GM23338 (cell line): Measurements from ENCODE around the gene PDLIM5. TPM values are rescaled to one million over a fixed set of nuclear protein-coding genes. Genes with fewer than 3 reads are reported as not detected.

Source experiments
- ATAC-seq: fragments of 200-7000 bp; cut with Tn5 transposase; 3 replicates; pipeline ENCODE4 v1.9.1; 2020
- DNase-seq: peaks from one replicate; pipeline ENCODE4 v3.0.0-alpha.2; 2015; ENCODE audit warnings: low spot score
- H2AFZ ChIP-seq: fragments of 200-600 bp; sonication (generic); 2 replicates; pipeline ENCODE4 v1.8.0; 2016; ENCODE audit warnings: antibody characterized with exemption, mild to moderate bottlenecking, moderate library complexity
- H3F3A ChIP-seq: fragments of 200-600 bp; sonication (generic); replicated peaks from 2 replicates; pipeline ENCODE4 v1.8.0; 2017; ENCODE audit warnings: antibody characterized with exemption, mixed run types, low read depth
- H3K27ac ChIP-seq: fragments of 200-600 bp; sonication (generic); 2 replicates; pipeline ENCODE4 v1.6.1; 2016; ENCODE audit warnings: low read depth
- H3K27me3 ChIP-seq: fragments of 200-600 bp; sonication (generic); 2 replicates; pipeline ENCODE4 v1.8.0; 2016; ENCODE audit warnings: mild to moderate bottlenecking, mixed run types, moderate library complexity; ENCODE audit not compliant: insufficient read depth
- H3K36me3 ChIP-seq: fragments of 200-600 bp; sonication (generic); 2 replicates; pipeline ENCODE4 v1.8.0; 2016; ENCODE audit warnings: mild to moderate bottlenecking; ENCODE audit not compliant: insufficient read depth
- H3K4me1 ChIP-seq: fragments of 200-600 bp; sonication (generic); 2 replicates; pipeline ENCODE4 v1.8.0; 2016; ENCODE audit warnings: mild to moderate bottlenecking, moderate library complexity; ENCODE audit not compliant: insufficient read depth
- H3K4me2 ChIP-seq: fragments of 200-600 bp; sonication (generic); 2 replicates; pipeline ENCODE4 v1.7.1; 2017; ENCODE audit warnings: mixed run types
- H3K4me3 ChIP-seq: fragments of 200-600 bp; sonication (generic); 2 replicates; pipeline ENCODE4 v1.6.1; 2016; ENCODE audit warnings: mixed run types
- H3K79me2 ChIP-seq: fragments of 200-600 bp; sonication (generic); replicated peaks from 2 replicates; pipeline ENCODE4 v1.8.0; 2017; ENCODE audit warnings: mild to moderate bottlenecking; ENCODE audit not compliant: insufficient read depth
- H3K9me2 ChIP-seq: fragments of 200-600 bp; sonication (generic); 2 replicates; pipeline ENCODE4 v1.8.0; 2017; ENCODE audit not compliant: insufficient read depth
- H4K20me1 ChIP-seq: fragments of 200-600 bp; sonication (generic); replicated peaks from 2 replicates; pipeline ENCODE4 v1.8.0; 2017; ENCODE audit warnings: mild to moderate bottlenecking; ENCODE audit not compliant: insufficient read depth
- H3K27ac Mint-ChIP-seq: 2 replicates; pipeline ENCODE4 v1.8.0; 2020; ENCODE audit warnings: inconsistent platforms, mild to moderate bottlenecking, moderate library complexity, mixed read lengths
- H3K27me3 Mint-ChIP-seq: 3 replicates; pipeline ENCODE4 v1.8.0; 2022; ENCODE audit warnings: low read depth, mild to moderate bottlenecking, moderate library complexity, mixed read lengths, inconsistent platforms; ENCODE audit not compliant: insufficient read depth, poor library complexity
- H3K36me3 Mint-ChIP-seq: 3 replicates; pipeline ENCODE4 v1.8.0; 2021; ENCODE audit warnings: low read depth, mild to moderate bottlenecking, inconsistent platforms, moderate library complexity, mixed read lengths
- H3K4me1 Mint-ChIP-seq: 3 replicates; pipeline ENCODE4 v1.8.0; 2020; ENCODE audit warnings: mild to moderate bottlenecking, inconsistent platforms, mixed read lengths
- H3K4me3 Mint-ChIP-seq: 3 replicates; pipeline ENCODE4 v1.8.0; 2021; ENCODE audit warnings: moderate library complexity, mild to moderate bottlenecking, inconsistent platforms, mixed read lengths
- H3K9me3 Mint-ChIP-seq: 3 replicates; pipeline ENCODE4 v1.8.0; 2020; ENCODE audit warnings: moderate library complexity, mild to moderate bottlenecking, inconsistent platforms, mixed read lengths
- CREB1 ChIP-seq: fragments of 250-450 bp; sonication (Bioruptor Pico); IDR thresholded peaks from 2 replicates; pipeline ENCODE4 v1.5.0; 2020; ENCODE audit warnings: low read depth, mild to moderate bottlenecking, moderate library complexity
- EZH2 ChIP-seq: fragments of 200-600 bp; sonication (generic); IDR thresholded peaks from one replicate; pipeline ENCODE4 v1.8.0; 2017; ENCODE audit warnings: antibody characterized with exemption, mild to moderate bottlenecking, low read depth; ENCODE audit not compliant: unreplicated experiment
- EZH2phosphoT487 ChIP-seq: fragments of 200-600 bp; sonication (generic); IDR thresholded peaks from one replicate; pipeline ENCODE4 v1.8.1; 2018; ENCODE audit warnings: antibody characterized with exemption; ENCODE audit not compliant: unreplicated experiment
- POLR2AphosphoS5 ChIP-seq: IDR thresholded peaks from 2 replicates; pipeline ENCODE4 v1.6.1; 2016; ENCODE audit warnings: antibody characterized with exemption, low read depth
- ZNF114 ChIP-seq: fragments of 250-450 bp; sonication (Bioruptor Pico); IDR thresholded peaks from 2 replicates; pipeline ENCODE4 v1.5.0; 2020; ENCODE audit warnings: mild to moderate bottlenecking, moderate library complexity
- ZNF331 ChIP-seq: fragments of 250-450 bp; sonication (Bioruptor Pico); IDR thresholded peaks from 2 replicates; pipeline ENCODE4 v1.5.0; 2020; ENCODE audit warnings: low read depth, mild to moderate bottlenecking, moderate library complexity
- polyA plus RNA-seq: library from polyadenylated mRNA; unstranded; fragments of >200 nt; fragmentation: Nextera tagmentation; extraction: Ambion mirVana; gene quantifications from 2 replicates; pipeline ENCODE4 v1.2.1, GENCODE V29; 2016
- total RNA-seq: library from RNA; depleted of rRNA; stranded (reverse); fragments of >200 nt; shearing (Covaris generic); gene quantifications from 2 replicates; pipeline ENCODE4 v1.2.3, GENCODE V29; 2014
- TF ChIP-seq, protein P1 (sequence below), 2 experiments: fragments of 200-600 bp in 1 of 2; sonication (generic) in 1 of 2; conservative IDR thresholded peaks; 2 replicates each; pipeline versions ENCODE4 v1.5.1 to v1.6.1; 2016 to 2017; ENCODE audit warnings: antibody characterized with exemption in 2 of 2, low read depth in 2 of 2, mild to moderate bottlenecking in 2 of 2, moderate library complexity in 1 of 2
- TF ChIP-seq, protein P2 (sequence below): IDR thresholded peaks from one replicate; pipeline ENCODE4 v1.6.1; 2018; ENCODE audit warnings: antibody characterized with exemption; ENCODE audit not compliant: unreplicated experiment
- TF ChIP-seq, protein P3 (sequence below): IDR thresholded peaks from 2 replicates; pipeline ENCODE4 v1.6.1; 2016; ENCODE audit warnings: antibody characterized with exemption

Gene PDLIM5
- total and polyA plus RNA-seq, 2 experiments from 2014 or later: 45.2 to 53.0 TPM

DNA sequence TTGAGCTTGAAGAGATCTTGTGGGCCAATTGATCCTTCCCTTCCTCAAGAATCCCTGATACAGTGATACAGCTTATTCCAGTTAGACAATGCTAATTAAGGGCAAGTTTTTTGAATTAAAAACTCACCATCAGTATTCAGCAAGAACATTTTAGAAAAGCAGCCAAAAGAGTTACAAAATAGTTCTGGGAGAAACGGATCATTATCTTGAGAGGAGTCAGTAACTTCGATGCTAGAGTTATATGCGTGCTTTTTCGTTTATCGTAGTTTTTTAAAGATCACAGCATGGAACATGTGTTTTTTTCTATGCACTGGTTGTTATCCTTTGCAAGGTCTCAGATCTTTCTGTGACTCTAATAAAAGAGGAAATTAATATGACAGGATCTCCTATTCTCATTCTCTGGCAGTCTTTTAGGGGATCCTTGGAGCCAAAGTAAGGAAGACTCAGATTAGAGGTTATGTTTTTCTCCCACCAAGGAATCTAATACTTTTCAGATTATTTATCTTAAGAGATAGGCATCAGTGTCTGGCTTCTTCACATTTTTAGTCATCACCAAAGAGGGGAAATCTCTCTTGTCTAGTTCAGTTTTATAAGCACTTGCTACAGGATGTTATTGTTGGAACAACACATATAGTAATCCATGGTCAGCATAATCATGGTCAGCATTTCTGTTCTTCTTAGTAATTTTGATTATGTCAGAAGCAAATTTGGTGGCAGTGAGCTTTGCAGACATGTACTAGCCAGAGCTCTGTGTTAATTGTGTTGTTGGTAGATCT, 109.7 kb downstream of the PDLIM5 start:
- Histone ChIP-seq H3F3A (no peaks in the 10 kb centered on the region), H2AFZ (no peak overlapping the region), H3K36me3 (no peaks in the 10 kb centered on the region; the same call in 1 of the 2 replicates), H3K4me3 (no peak overlapping the region), H3K4me2 (no peak overlapping the region), H3K4me1 (no peaks in the 10 kb centered on the region), H3K27me3 (no peaks in the 10 kb centered on the region), H4K20me1 (no peaks in the 10 kb centered on the region), H3K79me2 (peaks cover 22% of the 10 kb centered on the region; the same call in 1 of the 2 replicates), H3K9me2 (no peaks in the 10 kb centered on the region), H3K27ac (no peak overlapping the region)
- no peaks in the 10 kb centered on the region; the same call in 2 of the 3 replicates for H3K9me3 Mint-ChIP-seq
- H3K4me3 Mint-ChIP-seq: no peak overlapping the region
- no peaks in the 10 kb centered on the region for H3K4me1 Mint-ChIP-seq
- TF ChIP-seq, protein P1, sequence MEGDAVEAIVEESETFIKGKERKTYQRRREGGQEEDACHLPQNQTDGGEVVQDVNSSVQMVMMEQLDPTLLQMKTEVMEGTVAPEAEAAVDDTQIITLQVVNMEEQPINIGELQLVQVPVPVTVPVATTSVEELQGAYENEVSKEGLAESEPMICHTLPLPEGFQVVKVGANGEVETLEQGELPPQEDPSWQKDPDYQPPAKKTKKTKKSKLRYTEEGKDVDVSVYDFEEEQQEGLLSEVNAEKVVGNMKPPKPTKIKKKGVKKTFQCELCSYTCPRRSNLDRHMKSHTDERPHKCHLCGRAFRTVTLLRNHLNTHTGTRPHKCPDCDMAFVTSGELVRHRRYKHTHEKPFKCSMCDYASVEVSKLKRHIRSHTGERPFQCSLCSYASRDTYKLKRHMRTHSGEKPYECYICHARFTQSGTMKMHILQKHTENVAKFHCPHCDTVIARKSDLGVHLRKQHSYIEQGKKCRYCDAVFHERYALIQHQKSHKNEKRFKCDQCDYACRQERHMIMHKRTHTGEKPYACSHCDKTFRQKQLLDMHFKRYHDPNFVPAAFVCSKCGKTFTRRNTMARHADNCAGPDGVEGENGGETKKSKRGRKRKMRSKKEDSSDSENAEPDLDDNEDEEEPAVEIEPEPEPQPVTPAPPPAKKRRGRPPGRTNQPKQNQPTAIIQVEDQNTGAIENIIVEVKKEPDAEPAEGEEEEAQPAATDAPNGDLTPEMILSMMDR (conservative IDR thresholded peaks at IDR 0.05; ENCODE audit: low read depth in 2 of 2): no peak
- TF ChIP-seq, protein P2, sequence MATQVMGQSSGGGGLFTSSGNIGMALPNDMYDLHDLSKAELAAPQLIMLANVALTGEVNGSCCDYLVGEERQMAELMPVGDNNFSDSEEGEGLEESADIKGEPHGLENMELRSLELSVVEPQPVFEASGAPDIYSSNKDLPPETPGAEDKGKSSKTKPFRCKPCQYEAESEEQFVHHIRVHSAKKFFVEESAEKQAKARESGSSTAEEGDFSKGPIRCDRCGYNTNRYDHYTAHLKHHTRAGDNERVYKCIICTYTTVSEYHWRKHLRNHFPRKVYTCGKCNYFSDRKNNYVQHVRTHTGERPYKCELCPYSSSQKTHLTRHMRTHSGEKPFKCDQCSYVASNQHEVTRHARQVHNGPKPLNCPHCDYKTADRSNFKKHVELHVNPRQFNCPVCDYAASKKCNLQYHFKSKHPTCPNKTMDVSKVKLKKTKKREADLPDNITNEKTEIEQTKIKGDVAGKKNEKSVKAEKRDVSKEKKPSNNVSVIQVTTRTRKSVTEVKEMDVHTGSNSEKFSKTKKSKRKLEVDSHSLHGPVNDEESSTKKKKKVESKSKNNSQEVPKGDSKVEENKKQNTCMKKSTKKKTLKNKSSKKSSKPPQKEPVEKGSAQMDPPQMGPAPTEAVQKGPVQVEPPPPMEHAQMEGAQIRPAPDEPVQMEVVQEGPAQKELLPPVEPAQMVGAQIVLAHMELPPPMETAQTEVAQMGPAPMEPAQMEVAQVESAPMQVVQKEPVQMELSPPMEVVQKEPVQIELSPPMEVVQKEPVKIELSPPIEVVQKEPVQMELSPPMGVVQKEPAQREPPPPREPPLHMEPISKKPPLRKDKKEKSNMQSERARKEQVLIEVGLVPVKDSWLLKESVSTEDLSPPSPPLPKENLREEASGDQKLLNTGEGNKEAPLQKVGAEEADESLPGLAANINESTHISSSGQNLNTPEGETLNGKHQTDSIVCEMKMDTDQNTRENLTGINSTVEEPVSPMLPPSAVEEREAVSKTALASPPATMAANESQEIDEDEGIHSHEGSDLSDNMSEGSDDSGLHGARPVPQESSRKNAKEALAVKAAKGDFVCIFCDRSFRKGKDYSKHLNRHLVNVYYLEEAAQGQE: no peak
- TF ChIP-seq EZH2: no peak
- TF ChIP-seq ZNF331 (CRISPR knock-in tag): no peak
- TF ChIP-seq, protein P3, sequence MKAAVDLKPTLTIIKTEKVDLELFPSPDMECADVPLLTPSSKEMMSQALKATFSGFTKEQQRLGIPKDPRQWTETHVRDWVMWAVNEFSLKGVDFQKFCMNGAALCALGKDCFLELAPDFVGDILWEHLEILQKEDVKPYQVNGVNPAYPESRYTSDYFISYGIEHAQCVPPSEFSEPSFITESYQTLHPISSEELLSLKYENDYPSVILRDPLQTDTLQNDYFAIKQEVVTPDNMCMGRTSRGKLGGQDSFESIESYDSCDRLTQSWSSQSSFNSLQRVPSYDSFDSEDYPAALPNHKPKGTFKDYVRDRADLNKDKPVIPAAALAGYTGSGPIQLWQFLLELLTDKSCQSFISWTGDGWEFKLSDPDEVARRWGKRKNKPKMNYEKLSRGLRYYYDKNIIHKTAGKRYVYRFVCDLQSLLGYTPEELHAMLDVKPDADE: no peak
- TF ChIP-seq ZNF114 (CRISPR knock-in tag): no peak
- no peak for TF ChIP-seq POLR2AphosphoS5
- TF ChIP-seq CREB1: no peak
- TF ChIP-seq EZH2phosphoT487: no peak
- DNase-seq (no peak), ATAC-seq (no peak)
- no peaks in the 10 kb centered on the region; the same call in 2 of the 3 replicates for H3K36me3 Mint-ChIP-seq
- peaks cover 3% of the 10 kb centered on the region for H3K27me3 Mint-ChIP-seq
- H3K27ac Mint-ChIP-seq: no peak overlapping the region
